BE2C (cell line): ENCODE results near the gene COG3. TPM values are rescaled to one million over a fixed set of nuclear protein-coding genes. Genes with fewer than 3 reads are reported as not detected.
A peak's percentile ranks its signal among the peaks of the same experiment; 100 is the strongest.
"Not testable (repeated sequence)": the region's sequence is repeated elsewhere in the genome, so short reads cannot be mapped to it uniquely, and the experiment has no call there.

ENCODE experiments used
- DNase-seq: peaks from one replicate; pipeline ENCODE4 v3.0.0-alpha.2; 2020
- H3K27me3 ChIP-seq: fragments of 250-450 bp; sonication (Bioruptor Pico); 2 replicates; pipeline ENCODE4 v1.5.1; 2020; ENCODE audit warnings: mild to moderate bottlenecking
- H3K36me3 ChIP-seq: fragments of 250-450 bp; sonication (Bioruptor Pico); 2 replicates; pipeline ENCODE4 v1.5.1; 2020; ENCODE audit warnings: mild to moderate bottlenecking
- H3K4me1 ChIP-seq: fragments of 250-450 bp; sonication (Bioruptor Pico); 2 replicates; pipeline ENCODE4 v1.5.1; 2020
- H3K4me3 ChIP-seq: 2 replicates; pipeline ENCODE4 v1.5.1; 2011; ENCODE audit warnings: low read depth, low read length
- H3K9me3 ChIP-seq: fragments of 250-450 bp; sonication (Bioruptor Pico); 2 replicates; pipeline ENCODE4 v1.5.1; 2020
- polyA plus RNA-seq: library from polyadenylated mRNA; unstranded; fragments of >200 nt; gene quantifications from one replicate; pipeline ENCODE4 v1.2.1, GENCODE V29; 2012; ENCODE audit warnings: low read depth, missing spikeins; ENCODE audit not compliant: insufficient read length, insufficient read depth
- TF ChIP-seq, protein P1 (sequence below): IDR thresholded peaks from 2 replicates; pipeline ENCODE4 v1.5.1; 2012; ENCODE audit warnings: mild to moderate bottlenecking, low read depth, low read length

COG3 gene, protein sequence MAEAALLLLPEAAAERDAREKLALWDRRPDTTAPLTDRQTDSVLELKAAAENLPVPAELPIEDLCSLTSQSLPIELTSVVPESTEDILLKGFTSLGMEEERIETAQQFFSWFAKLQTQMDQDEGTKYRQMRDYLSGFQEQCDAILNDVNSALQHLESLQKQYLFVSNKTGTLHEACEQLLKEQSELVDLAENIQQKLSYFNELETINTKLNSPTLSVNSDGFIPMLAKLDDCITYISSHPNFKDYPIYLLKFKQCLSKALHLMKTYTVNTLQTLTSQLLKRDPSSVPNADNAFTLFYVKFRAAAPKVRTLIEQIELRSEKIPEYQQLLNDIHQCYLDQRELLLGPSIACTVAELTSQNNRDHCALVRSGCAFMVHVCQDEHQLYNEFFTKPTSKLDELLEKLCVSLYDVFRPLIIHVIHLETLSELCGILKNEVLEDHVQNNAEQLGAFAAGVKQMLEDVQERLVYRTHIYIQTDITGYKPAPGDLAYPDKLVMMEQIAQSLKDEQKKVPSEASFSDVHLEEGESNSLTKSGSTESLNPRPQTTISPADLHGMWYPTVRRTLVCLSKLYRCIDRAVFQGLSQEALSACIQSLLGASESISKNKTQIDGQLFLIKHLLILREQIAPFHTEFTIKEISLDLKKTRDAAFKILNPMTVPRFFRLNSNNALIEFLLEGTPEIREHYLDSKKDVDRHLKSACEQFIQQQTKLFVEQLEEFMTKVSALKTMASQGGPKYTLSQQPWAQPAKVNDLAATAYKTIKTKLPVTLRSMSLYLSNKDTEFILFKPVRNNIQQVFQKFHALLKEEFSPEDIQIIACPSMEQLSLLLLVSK
- 28.7 TPM for polyA plus RNA-seq

DNA sequence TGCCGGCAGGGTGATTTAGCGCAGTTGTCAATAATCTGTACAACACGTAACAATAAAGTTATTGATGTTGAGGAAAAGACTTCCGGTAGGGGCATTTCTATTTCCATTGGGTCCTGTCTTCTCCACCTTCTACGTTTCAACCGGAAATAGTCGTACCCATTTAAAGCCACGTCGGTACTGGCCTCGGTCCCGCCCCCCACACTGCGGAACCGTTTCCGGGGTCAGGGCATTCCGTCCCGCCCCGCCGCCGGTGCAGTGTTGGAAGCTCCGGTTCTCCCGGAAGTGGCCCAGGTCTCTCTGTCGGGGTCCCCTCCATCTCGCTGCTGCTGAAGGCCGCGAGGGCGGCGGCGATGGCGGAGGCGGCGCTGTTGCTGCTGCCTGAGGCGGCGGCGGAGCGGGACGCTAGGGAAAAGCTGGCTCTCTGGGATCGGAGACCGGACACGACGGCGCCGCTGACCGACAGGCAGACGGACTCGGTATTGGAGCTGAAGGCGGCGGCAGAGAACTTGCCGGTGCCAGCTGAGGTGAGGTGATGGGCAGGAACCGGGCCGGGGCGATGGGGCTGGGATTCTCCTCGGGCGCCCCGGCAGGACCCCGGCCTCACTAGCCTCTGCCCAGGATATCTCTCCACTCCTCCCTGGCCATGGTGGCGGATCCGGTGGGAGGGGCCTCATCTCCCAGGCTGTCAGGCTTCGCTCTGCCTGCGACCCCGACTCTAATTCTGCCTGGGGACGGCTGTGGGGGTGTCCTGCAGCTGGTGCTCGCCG, at the start of gene COG3:
COG3 (plus strand) TSS at position 253 of the 767 bp plus-strand sequence; CDS start at position 351, 98 bp downstream.
- H3K4me1 ChIP-seq: peaks cover 4% of the 10 kb centered on the region; the same call in 1 of the 2 replicates
- H3K9me3 ChIP-seq: no peaks in the 10 kb centered on the region
- peak; percentile 94 for DNase-seq
- H3K4me3 ChIP-seq: peak within 1 kb of the TSS; percentile 89
- no peaks in the 10 kb centered on the region for H3K27me3 ChIP-seq
- TF ChIP-seq, protein P1, sequence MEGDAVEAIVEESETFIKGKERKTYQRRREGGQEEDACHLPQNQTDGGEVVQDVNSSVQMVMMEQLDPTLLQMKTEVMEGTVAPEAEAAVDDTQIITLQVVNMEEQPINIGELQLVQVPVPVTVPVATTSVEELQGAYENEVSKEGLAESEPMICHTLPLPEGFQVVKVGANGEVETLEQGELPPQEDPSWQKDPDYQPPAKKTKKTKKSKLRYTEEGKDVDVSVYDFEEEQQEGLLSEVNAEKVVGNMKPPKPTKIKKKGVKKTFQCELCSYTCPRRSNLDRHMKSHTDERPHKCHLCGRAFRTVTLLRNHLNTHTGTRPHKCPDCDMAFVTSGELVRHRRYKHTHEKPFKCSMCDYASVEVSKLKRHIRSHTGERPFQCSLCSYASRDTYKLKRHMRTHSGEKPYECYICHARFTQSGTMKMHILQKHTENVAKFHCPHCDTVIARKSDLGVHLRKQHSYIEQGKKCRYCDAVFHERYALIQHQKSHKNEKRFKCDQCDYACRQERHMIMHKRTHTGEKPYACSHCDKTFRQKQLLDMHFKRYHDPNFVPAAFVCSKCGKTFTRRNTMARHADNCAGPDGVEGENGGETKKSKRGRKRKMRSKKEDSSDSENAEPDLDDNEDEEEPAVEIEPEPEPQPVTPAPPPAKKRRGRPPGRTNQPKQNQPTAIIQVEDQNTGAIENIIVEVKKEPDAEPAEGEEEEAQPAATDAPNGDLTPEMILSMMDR: no peak
- H3K36me3 ChIP-seq: no peaks in the 10 kb centered on the region

DNA sequence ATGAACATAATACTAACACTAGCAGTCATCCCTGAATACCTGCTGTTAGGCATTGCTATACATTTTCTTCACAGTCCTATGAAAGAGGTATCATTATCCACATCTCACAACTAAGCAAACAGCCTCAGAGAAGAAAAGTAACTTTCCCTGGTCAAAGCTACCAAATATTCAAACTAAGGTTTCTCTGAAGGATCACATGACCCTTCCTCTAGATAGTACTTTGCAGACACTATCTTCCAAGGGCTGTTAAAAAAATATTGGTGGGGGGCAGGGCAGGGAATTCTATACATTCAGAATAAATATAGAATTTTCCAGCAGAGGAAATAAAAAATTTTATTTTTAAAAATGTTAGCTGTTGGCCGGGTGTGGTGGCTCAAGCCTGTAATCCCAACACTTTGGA, 49.6 kb upstream of the COG3 start:
- TF ChIP-seq, protein P1: no peak
- no peak for DNase-seq
- Histone ChIP-seq H3K4me1 (no peaks in the 10 kb centered on the region), H3K36me3 (no peaks in the 10 kb centered on the region), H3K9me3 (no peaks in the 10 kb centered on the region), H3K27me3 (no peaks in the 10 kb centered on the region), H3K4me3 (no peak overlapping the region)

DNA sequence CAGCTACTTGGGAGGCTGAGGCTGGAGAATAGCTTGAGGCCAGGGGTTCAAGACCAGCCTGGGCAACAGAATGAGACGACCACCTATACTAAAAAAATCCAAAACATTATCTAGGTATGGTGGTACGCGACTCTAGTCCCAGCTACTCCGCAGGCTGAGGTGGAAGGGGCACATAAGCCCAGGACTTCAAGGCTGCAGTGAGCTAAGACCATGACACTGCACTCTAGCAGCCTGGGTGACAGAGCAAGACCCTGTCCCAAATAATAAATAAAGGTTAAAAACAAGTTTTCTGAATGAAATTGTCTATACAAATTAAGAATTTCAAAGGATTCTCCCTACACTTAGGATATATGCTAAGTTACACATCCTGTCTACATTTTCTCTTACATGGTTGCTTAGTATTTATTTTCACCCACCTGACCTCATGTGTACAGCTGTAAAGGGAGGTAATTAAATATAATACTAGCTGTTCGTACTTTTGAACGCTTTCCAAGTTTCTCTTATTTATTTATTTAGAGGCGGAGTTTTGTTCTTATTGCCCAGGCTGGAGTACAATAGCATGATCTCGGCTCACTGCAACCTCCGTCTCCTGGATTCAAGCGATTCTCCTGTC, 48.1 kb upstream of the COG3 start:
- Histone ChIP-seq H3K4me3 (no peak overlapping the region), H3K4me1 (no peaks in the 10 kb centered on the region), H3K36me3 (no peaks in the 10 kb centered on the region), H3K27me3 (no peaks in the 10 kb centered on the region), H3K9me3 (no peaks in the 10 kb centered on the region)
- DNase-seq: no peak
- TF ChIP-seq, protein P1: no peak

DNA sequence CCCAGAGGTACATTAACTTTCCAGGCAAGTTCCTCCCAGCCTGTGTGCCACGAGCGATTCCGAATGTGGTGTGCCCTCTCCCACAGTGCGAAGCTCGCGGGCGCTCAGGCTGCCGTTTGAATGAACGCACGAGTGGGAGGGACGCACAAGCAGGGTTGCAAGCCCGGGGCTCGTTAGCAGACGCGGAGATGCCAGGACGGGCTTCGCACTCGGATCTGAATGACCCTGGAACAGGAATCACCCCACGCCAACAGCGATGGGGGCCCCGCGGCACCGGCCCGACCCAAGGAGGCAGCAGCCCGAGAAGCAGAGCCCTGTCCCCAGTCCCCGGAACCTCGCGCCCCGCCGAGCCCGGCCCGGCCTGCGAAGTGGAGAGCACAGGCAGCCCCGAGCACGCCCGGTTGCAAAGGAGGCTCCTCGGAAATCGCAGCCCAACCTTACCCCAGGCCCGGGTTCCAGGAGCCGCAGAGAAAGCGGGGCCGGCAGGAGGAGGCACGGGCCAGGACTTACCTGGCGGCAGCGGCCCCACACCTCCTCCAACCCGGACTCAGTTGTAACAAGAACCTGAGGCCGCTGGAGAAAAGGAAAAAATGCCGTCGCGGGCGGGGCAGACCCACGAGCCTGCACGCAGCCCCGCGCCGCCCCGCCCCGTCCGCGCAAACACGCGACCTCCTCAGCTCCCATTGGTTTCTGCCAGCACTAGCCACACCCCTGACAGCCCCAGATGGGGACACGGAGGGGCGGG, 46.8 kb upstream of the COG3 start, which contains the start of gene SLC25A30:
SLC25A30 (minus strand) TSS at position 584 of the 745 bp plus-strand sequence. CDS start 6,948 bp downstream, outside the sequence.
- TF ChIP-seq, protein P1: no peak
- Histone ChIP-seq H3K4me1 (no peaks in the 10 kb centered on the region), H3K4me3 (peak within 1 kb of the TSS; percentile 85), H3K27me3 (no peaks in the 10 kb centered on the region), H3K9me3 (no peaks in the 10 kb centered on the region), H3K36me3 (no peaks in the 10 kb centered on the region)
- peak; percentile 97 for DNase-seq

DNA sequence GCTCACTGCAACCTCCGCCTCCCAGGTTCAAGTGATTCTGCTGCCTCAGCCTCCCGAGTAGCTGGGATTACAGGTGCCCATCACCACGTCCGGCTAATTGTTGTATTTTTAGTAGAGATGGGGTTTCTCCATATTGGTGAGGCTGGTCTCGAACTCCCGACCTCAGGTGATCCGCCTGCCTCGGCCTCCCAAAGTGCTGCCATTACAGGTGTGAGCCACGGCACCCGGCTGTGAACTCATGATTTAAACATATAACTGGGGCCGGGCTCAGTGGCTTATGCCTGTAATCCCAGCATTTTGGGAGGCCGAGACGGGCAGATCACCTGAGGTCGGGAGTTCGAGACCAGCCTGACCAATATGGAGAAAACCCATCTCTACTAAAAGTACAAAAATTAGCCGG, 45.4 kb upstream of the COG3 start:
- not testable (repeated sequence) for H3K9me3 ChIP-seq, H3K4me1 ChIP-seq, H3K27me3 ChIP-seq, DNase-seq, H3K4me3 ChIP-seq, H3K36me3 ChIP-seq
